ENCODE measurements around the gene ADAMTS6. TPM values are rescaled to one million over a fixed set of nuclear protein-coding genes. Genes with fewer than 3 reads are reported as not detected.

The ADAMTS6 gene
- total RNA-seq, 4 donors from 2014 or later, result 0.80 to 13.2 (median 2.2) TPM

DNA sequence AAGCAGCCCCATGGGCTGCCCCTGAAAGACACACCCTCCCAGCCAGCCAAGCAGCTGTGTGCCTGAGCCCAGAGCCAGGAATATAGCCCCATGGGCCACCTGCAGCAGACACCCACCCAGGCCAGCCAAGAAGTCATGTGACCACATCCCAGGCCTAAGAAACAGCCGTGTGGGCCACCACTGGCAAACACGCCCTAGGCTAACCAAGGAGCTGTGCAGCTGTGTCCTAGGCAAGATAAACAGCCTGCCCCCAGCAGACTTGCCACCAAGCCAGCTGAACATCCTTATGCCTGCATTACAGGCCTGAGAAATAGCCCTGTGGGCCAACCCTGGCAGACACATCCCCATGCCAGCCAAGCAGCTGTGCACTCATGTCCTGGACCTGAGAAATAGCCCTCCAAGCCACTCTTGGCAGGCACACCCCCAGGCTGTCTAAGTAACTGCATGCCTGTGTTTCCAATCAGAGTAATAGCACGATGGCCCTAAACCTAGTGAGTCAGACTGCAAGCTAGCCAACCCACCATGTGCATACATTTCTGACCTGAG lies 143.0 kb downstream of the ADAMTS6 start:
- Histone ChIP-seq H3K27me3 (no peaks in the 10 kb centered on the region), H3K9me3 (peaks cover 0 to 3% (median 0%) of the 10 kb centered on the region in 4 donors), H3K4me3 (no peak overlapping the region), H3K4me1 (no peaks in the 10 kb centered on the region), H3K27ac (no peak overlapping the region), H3K36me3 (no peaks in the 10 kb centered on the region)
- no peak for TF ChIP-seq POLR2A (IDR thresholded peaks at IDR 0.05)
- TF ChIP-seq, protein P1, sequence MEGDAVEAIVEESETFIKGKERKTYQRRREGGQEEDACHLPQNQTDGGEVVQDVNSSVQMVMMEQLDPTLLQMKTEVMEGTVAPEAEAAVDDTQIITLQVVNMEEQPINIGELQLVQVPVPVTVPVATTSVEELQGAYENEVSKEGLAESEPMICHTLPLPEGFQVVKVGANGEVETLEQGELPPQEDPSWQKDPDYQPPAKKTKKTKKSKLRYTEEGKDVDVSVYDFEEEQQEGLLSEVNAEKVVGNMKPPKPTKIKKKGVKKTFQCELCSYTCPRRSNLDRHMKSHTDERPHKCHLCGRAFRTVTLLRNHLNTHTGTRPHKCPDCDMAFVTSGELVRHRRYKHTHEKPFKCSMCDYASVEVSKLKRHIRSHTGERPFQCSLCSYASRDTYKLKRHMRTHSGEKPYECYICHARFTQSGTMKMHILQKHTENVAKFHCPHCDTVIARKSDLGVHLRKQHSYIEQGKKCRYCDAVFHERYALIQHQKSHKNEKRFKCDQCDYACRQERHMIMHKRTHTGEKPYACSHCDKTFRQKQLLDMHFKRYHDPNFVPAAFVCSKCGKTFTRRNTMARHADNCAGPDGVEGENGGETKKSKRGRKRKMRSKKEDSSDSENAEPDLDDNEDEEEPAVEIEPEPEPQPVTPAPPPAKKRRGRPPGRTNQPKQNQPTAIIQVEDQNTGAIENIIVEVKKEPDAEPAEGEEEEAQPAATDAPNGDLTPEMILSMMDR (IDR thresholded peaks at IDR 0.05), result no peak
- no peak for DNase-seq

DNA sequence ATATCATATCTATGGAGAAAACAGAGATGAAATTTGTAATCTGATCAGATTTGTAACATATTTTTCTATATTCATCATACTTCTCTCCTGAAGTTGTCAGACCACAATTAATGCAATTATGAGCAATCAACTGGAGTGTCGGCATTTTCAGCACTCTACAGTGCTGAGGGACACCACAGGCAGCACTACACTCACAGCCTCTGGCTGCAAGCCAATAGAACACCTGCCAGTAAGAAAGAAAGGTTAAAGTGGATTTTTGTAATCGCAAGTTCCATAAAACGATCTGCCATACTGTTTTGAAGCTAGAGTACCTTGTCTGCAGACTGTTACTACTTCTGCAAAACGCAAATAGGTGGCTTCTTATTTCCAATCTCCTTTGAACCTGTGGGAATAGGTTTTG lies 147.6 kb downstream of the ADAMTS6 start:
- DNase-seq, result no peak
- no peaks in the 10 kb centered on the region for H3K36me3 ChIP-seq
- H3K4me3 ChIP-seq, result no peak overlapping the region

DNA sequence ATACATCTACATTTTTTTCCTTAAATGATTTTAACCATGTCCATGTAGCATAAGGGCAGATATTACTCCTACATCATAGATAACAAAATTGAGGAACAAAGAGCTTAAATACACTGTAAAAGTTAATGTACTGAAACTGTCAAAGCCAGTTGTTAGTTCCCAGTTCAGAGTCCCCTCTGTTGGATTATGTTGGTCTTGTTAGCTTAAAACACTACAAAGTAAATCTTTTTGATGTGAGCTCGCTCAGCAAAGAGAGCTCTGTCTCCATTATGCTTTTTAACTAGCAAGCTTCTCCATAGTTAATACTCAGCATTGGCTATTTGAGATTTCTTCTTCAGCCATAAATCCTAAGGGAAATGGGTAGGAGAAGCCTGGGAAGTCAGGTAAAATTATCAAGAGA lies 149.1 kb downstream of the ADAMTS6 start:
- Histone ChIP-seq H3K4me3 (no peak overlapping the region), H3K36me3 (no peaks in the 10 kb centered on the region)

More for the DNA sequence above, 147.6 kb downstream of the ADAMTS6 start:
- H3K9me3 ChIP-seq, result no peaks in the 10 kb centered on the region
- TF ChIP-seq, protein P1 (IDR thresholded peaks at IDR 0.05), result no peak
- TF ChIP-seq POLR2A (IDR thresholded peaks at IDR 0.05), result no peak
- no peaks in the 10 kb centered on the region for H3K27me3 ChIP-seq
- H3K4me1 ChIP-seq, result no peaks in the 10 kb centered on the region
- H3K27ac ChIP-seq, result no peak overlapping the region

DNA sequence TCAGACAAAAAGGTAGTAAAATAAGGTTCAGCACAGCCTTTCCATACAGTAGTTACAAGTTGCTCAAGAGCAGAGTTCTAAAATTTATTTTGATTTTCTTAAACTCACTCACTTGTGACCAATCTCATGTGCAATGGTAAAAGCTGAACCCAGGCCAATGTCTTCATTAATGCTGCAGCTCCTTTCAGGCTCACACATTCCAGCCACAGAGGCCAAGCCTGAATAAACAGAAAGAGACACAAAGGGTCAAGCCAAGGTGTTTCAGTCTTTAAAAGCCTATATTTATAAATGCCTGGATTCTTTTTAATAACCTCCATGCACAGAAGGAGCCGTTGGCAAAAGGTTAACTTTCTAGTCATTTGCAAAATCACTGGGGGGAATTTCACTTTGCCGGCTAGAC lies 152.5 kb downstream of the ADAMTS6 start:
- TF ChIP-seq POLR2A (IDR thresholded peaks at IDR 0.05), result no peak
- TF ChIP-seq, protein P1 (IDR thresholded peaks at IDR 0.05), result no peak
- DNase-seq, result no peak
- H3K4me3 ChIP-seq, result no peak overlapping the region
- no peaks in the 10 kb centered on the region for H3K9me3 ChIP-seq
- H3K4me1 ChIP-seq, result no peaks in the 10 kb centered on the region
- H3K27ac ChIP-seq, result no peak overlapping the region
- H3K27me3 ChIP-seq, result no peaks in the 10 kb centered on the region
- H3K36me3 ChIP-seq, result no peaks in the 10 kb centered on the region

More for the DNA sequence above, 149.1 kb downstream of the ADAMTS6 start:
- no peak for TF ChIP-seq POLR2A (IDR thresholded peaks at IDR 0.05)
- TF ChIP-seq, protein P1 (IDR thresholded peaks at IDR 0.05), result no peak
- no peaks in the 10 kb centered on the region for H3K4me1 ChIP-seq
- no peaks in the 10 kb centered on the region for H3K27me3 ChIP-seq
- no peaks in the 10 kb centered on the region for H3K9me3 ChIP-seq
- H3K27ac ChIP-seq, result no peak overlapping the region
- no peak for DNase-seq

DNA sequence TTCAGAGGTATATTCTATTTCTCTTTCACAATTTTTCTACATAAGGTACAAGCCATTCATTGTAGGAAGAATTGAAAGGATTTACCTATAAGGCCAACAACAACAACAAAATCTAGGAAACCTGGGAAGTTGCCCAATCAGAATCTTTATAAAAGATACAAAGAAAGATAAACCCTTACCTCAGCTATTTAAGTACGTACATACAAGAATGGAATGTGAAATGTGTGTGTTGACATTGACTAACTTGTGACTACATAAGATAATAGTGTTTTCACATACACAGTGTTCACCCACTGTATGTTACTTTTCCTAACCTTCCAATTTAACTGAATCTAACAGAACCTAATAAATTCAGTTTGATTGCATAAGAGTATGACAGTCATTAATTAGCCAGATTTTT lies 154.1 kb downstream of the ADAMTS6 start:
- no peak for TF ChIP-seq POLR2A (IDR thresholded peaks at IDR 0.05)
- TF ChIP-seq, protein P1 (IDR thresholded peaks at IDR 0.05), result no peak
- Histone ChIP-seq H3K9me3 (no peaks in the 10 kb centered on the region), H3K36me3 (no peaks in the 10 kb centered on the region), H3K27ac (no peak overlapping the region), H3K4me3 (no peak overlapping the region), H3K4me1 (no peaks in the 10 kb centered on the region), H3K27me3 (no peaks in the 10 kb centered on the region)
- DNase-seq, result no peak

DNA sequence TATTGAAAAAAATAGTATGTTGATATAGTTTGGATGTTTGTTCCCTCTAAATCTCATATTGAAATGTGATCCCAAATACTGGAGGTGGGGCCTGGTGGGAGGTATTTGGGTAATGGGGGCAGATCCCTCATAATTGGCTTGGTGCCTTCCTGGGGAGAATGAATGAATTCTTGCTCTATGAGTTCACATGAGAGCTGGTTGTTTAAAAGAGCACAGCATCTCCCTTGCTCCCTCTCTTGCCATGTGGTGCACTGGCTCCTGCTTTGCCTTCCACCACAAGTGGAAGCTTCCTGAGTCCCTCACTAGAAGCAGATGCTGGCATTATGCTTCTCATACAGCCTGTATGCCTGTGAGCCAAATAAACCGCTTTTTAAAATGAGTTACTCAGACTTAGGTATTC lies 154.8 kb downstream of the ADAMTS6 start:
- no peak for DNase-seq
- Histone ChIP-seq H3K27me3 (no peaks in the 10 kb centered on the region), H3K4me3 (no peak overlapping the region), H3K4me1 (no peaks in the 10 kb centered on the region), H3K9me3 (no peaks in the 10 kb centered on the region), H3K27ac (no peak overlapping the region), H3K36me3 (no peaks in the 10 kb centered on the region)
- TF ChIP-seq, protein P1 (IDR thresholded peaks at IDR 0.05), result no peak
- no peak for TF ChIP-seq POLR2A (IDR thresholded peaks at IDR 0.05)

Measured in Peyer's patch (tissue), 4 donors.